Brain pericyte (primary cell): Measurements from ENCODE around the gene BCAS1.
"Not testable (repeated sequence)": the region's sequence is repeated elsewhere in the genome, so short reads cannot be mapped to it uniquely, and the experiment has no call there.

Source experiments
- DNase-seq: peaks from one replicate; pipeline ENCODE4 v3.0.0-alpha.2; 2012; ENCODE audit warnings: low read depth, low spot score

The BCAS1 gene

DNA sequence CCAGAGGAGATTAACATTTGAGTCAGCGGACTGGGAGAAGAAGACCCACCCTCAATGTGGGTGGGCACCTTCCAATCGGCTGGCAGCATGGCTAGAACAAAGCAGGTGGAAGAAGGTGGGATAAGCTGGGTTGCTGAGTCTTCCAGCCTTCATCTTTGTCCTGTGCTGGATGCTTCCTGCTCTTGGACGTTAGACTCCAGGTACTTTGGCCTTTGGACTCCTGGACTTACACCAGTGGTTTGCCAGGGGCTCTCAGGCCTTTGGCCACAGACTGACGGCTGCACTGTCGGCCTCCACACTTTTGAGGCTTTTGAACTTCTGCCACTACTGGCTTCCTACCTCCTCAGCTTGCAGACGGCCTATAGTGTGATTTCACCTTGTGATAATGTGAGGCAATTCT lies 50.8 kb downstream of the BCAS1 start:
- no peak for DNase-seq

DNA sequence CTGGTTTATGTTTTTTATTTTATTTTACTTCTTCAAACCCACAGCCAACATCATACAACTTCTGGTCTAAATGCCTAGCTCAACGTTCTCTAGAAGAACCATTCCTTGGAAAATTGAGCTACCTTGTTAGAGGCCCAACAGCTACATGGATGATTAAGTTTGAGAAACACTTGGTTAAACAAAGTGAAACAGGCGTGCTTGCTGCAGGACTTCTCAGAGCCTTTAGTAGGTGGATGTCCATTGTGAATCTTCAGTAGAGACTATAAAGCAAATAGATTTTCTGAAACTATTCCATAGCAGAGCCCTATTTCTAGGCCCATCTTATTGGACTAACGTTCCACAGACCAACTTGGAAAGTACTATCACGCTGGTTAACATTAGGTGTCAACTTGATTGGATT lies 51.3 kb downstream of the BCAS1 start:
- DNase-seq, result no peak

DNA sequence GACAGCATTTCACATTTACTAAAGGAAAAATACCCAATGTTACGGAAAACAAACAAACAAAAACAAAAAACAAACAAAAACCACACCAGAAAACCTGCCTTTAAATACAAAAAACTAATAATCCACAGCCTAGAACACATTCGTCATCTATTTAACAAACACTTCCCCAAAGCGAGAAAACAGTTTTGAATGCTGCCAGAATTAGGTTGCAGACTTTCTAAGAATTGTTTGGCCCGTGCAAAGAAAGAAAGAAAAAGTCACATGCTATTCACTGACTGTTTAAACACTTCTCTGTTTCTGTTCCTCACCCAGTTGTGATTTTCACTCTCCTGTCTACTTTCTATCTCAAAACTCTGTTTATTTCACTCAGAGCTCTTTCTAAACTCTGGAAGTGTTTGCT lies 52.5 kb downstream of the BCAS1 start:
- no peak for DNase-seq

DNA sequence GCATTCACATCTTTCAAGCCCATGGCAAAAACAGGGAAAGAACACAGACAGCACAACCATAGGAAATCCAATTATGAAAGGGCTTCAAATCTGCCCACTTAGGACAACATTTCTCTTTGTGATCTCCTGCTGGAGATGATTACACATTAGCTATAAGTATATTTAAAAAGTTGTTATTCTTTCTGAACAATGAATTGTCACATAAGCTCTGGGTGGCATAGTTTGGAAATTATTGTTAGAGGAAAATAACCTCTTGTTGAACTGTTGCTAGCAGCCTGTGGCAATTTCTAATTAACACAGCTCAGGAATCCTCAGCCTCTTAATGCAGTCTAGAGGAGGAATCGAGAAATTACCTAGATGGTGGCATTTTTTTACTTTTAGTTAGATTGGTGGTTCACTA lies 54.9 kb downstream of the BCAS1 start:
- DNase-seq, result no peak

DNA sequence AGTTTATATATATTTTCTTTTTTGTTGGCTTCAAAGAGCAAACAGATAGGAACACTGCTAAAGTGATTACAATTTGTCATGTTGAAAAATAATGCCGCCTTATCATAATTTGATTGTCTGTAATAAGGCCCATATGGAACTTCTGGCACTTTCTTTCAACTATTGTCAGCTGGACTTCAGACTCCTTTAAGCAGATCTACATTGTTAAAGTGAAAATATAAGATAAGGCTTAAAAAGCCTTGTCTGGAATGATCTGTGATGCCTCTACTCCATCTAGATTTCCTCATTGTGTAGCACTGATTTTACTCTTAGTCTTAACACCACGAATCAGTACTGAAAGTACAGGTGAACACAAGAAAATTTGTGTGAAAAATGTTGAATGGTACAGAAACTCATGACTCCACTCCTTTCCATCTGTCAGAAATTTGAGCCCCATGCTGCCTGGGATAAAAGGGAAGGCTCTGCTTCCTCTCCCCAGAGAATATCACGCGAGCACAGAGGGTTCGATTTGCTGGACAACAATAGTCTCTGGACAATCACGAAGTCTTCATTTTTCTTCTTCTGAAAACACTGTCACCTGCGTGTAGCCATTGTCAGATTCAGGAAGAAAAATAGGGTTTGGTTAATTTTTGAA lies 56.0 kb downstream of the BCAS1 start:
- no peak for DNase-seq

DNA sequence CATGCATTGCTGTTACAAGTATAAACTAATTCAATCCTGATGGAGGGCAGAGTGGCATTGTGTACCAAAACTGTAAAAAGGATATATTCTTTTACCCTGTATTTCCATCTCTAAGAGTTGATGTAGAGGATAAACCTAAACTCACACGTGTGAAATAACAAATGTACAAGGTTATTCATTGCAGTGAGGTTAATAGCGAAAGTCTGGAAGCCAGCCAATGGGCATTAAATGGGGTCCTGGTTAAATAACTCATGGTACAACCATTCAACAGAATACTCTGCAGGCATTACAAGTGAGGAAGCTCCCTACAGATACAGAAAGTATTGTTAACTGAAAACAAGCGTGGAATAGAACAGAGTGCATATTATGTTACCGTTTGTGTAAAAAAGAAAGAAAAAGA lies 56.9 kb downstream of the BCAS1 start:
- DNase-seq, result no peak

DNA sequence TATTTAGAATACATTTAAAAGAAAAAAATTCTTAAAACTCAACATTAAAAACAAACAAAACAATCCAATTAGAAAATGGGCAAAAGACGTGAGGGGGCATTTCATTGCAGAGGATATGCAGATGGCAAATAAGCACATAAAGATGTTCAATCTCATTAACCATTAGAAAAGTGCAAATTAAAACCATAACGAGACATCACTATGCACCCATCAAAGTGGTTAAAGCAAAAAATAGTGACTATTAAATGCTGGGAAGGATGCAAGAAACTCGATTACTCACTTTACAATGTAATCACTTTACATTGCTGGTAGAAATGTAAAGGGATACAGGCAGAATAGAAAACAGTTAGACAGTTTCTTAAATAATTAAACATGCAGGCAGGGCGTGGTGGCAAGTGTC lies 59.0 kb downstream of the BCAS1 start:
- no peak for DNase-seq

DNA sequence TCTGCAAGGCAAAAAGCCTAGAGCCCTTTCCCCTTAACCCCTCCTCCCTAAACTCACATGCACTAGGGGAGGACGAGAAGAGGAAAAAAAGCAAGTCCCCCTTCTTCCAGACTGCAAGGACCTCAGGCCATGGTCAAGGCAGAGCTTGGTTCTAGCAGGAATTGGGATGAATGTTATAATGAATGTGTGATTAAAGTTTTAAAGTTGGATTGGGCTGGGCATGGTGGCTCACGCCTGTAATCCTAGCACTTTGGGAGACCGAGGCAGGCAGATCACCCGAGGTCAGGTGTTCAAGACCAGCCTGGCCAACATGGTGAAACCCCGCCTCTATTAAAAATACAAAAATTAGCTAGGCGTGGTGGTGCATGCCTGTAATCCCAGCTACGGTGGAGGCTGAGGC lies 64.2 kb downstream of the BCAS1 start:
- not testable (repeated sequence) for DNase-seq

DNA sequence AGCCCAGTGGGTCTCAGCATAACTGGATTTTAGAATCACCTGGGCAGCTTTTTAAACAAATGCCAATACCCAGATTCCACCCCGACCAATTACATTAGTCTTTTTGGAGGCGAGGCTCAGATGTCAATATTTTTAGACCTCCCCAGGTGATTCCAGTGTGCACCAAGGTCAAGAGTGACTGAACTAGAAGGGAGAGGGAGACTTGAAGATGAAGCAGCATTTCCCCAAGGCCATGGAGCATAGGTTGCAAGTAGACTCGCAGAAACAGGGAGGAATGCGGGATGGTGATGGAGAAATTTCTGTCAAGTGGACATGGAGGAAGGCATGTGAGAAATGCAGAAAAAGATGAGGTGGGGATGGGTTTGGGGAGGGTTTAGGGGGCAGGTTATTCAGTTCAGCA lies 64.9 kb downstream of the BCAS1 start:
- DNase-seq, result no peak

DNA sequence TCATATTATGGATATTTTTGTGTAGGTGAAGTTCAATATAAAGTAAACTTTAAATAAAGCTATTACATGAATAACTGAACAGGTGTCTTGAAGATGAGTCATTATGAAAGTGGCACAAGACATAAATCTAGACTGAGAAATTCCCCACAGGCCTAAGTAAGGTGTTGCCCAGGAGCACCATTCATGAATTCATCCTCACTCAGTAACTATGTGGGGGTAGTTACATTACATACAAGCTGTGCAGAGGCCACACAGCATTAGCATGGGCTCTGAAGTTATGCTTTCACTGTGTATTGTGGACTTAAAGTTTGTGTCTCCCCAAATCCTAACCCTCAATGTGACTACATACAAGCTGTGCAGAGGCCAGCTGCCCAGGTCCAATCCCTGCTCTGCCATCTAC lies 65.9 kb downstream of the BCAS1 start:
- no peak for DNase-seq

DNA sequence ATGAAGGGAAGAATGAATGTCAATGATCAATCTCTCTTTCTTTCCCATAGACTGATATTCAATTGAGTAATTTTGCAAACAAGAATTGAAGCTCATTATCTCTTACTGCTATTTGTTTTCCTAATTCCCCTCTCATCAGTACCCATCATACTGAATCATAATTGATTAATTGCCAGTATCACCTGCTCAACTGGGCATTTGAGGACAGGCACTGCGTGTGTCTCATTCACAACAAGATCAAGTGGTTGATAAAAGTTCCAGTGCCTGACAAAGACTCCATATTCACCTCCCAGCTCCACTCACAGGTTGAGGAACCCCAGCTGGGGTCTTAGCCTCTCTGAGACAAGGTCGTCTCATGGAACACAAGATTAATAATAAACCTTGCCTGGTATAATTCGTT lies 67.7 kb downstream of the BCAS1 start:
- DNase-seq, result no peak

DNA sequence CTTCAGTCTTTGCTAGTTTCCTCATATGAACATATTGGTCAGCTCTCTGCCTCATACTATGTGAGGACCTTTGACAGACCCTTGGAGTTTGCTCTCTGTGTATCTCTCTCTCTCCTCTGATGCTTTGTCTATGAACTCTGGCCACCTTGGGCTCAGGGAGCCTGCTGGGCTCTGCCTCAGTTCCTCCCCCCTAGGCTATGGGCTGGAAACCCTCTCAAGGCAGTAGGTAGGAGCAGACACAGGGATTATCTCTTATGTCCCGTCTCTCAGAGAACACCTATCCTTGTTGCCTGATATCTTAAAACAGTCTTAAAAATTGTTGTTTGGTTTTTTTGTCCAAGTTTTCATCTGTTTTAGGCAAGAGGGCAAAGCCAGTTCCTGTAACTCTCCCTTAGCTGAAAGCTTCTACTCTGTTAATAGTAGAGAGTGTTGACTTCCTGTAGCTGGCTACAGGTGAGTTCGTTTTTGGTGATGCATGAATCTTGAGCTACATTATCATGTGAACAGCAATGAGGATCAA lies 68.3 kb downstream of the BCAS1 start:
- no peak for DNase-seq

DNA sequence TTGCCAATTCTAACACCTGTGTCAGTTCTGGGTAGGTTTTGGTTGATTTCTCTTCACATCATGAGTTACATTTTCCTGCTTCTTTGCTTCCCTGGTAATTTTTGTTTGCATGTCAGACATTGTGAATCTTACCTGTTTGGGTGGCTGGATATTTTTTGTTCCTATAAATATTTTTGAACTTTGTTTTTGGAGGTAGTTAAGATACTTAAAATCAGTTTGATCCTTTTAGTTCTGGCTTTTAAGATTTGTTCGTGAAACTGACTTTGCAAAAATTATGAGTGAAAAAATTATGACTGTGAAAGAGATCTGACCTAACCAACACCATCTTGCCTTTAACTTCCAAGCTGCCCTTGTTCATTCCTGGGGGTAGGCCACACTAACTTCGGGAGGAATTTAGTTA lies 69.5 kb downstream of the BCAS1 start:
- no peak for DNase-seq

DNA sequence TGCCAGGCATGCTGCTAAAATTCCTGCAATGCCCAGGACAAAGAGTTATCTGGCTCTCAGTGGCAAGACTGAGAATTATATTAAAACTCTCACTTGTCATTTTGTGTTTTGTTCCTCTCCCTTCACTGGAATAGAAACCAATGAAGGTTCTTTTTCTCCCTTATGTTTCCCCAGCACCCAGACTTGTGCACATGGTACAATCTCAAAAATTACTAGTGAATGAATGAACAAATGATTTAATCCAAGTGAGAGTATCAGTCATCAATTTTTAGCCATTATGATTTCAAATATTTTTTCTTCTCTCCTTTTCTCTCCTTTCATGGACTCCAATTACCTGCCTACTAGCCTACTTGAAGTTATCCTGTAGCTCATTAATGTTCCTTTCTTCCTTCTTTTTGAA lies 70.1 kb downstream of the BCAS1 start:
- no peak for DNase-seq

DNA sequence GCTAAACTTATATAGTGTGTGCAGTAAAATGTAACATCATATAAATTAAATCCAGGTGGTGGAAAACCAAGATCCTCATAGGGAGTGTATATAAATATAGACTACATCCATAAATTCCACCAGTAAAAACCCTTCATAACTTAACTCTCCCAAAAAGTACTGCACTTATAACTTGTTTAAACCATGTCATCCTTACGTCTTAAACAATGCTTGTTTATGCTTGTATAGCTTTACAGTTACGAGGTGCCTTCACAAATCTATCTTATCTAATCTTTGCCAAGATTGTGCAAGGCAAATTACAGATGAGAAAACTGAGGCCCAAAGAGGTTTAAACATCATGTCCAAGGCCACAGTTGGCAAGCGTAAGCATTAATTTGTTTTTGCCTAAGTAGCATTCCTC lies 71.3 kb downstream of the BCAS1 start:
- DNase-seq, result no peak

DNA sequence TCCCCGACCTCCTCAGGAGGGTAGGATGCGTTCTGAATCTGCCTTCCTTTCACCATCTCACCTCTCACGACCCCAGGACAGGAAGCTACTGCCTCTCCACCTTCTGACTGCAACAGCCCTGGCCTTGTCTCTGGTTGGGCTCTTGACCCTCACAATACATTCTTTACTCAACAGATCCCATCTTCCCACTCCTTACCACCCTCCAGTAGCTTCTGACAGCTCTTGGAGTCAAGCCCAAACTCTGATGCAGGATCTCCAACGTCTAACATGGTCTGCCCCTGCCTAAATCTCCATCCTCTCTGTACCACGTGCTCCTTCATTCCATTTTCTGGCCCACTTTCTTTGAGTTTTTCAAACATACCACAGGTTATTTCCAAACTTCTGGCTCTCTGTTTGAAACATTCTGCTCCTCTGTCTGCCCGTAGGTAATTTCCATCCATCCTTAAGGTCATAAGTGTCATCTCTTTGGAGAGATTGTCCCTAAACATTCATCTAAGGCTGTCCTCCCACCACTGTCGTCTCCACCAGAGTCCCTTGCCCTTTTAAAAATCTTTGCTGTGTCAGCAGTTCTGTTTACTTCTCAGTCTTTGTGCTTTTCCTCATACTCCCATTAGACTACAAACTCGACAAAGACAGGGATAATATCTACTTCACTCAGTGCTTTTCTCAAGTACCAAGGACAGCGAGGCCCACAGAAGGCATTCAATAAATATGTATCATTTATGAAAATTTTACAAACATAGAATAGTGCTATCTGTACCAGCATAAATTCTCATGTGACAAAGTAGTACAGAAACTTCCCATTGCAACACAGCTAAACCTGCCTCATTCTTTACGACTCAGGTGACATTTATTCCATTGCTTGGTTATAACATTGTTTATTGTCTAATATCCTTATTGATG lies 73.6 kb downstream of the BCAS1 start:
- DNase-seq, result no peak

DNA sequence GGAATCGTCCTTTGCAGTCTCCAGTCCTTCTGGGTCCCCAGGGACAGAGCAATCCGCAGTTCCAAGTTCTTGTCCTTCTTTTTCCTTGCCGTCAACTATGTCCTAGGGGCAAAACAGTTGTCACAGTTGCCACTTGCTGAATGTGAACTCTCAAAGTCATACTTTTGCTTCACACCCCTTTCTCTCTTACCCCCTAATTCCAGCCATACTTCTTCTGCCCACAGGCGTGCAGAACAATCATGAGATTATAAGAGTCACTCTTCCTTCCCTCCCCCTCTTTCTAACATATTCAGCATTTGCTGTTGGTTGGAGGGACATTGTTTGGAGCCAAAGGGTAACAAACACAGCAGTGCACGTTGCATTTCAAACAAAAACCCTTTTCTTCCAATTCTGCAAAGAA lies 74.4 kb downstream of the BCAS1 start:
- DNase-seq, result no peak

DNA sequence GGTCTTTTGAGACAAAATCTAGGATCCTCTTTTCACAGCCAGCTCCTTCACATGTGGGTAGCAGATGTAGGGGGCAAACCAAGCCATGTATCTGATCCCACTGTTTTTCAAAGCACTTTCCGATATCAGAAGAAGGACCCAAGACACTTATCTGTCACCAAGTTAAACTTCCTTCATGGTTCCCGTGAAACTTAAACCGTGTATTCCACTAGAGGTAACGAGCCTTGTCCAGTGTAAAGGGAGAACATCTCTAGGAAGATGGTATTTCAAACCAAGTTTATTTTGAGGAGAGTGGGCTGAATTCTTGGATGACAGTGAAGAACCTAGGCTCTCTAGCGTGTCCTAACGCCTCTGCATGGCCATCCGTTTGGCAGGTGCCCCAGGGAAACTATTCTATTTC lies 76.3 kb downstream of the BCAS1 start:
- no peak for DNase-seq

DNA sequence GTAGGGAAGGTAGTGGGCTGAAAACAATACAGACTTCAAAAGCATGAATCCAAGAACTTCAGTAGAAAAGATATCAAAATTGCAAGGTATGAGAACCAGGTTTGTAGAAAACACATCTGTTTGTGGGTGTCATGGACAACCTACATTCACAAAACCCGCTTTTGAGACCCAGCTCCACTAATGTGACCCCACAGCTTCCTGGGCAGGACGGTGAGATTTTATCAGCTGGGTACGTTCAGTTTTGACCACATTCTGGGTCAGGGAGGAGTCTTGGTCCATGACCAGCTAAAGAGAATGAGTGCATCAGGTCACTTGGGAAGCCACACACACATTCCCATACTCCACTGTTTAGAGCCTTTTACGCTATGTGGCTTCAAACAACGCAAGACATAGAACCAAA lies 77.1 kb downstream of the BCAS1 start:
- DNase-seq, result no peak

DNA sequence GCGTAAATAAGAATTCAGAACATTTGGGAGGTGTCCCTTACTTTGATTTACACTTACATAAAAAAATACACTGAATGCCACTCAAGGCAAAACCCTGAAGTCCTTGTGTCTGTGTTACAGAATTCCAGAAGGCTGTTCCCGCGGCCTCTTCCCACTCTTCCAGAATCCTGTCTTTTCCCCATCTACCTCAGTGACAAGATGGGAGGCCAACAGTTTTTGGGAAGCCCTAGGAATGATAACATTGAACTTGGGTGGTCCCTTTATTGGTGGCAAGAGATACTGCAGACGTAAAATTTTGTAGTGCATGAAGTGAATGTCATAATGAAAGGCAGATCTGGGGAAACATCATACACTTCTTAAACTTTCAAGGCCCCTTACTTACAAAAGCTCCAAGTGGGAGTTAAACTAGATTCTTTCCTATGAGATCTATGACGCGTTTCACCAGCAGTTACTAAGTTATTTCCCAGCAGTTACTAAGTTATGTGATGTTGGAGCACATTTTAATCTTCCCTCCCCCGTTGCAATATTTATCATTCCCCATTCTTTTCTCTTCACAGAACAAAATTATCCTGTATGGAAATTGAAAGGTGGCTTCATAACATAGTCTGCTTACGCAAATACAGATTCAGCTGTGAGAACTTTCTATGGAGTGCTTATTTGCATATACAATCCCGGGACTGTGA lies 79.5 kb downstream of the BCAS1 start:
- DNase-seq, result no peak

DNA sequence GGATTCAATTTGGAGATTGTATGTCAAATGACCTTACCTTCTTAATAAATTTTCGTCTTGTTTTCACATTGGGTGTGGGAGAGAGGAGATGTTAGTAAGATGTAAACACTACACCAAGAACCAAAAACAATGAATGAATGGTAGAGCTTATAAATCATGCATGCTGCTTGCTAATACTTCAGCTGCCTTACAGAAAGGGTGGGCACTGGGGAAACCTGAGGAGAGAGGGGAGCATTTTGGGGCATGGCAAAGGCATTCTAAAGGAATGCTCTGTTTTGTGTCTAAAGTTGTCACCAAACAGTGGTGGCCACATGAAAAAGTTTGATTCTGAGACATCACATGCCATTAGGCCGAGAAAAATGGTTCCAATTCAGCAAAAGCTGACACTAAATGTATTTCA lies 80.4 kb downstream of the BCAS1 start:
- no peak for DNase-seq

DNA sequence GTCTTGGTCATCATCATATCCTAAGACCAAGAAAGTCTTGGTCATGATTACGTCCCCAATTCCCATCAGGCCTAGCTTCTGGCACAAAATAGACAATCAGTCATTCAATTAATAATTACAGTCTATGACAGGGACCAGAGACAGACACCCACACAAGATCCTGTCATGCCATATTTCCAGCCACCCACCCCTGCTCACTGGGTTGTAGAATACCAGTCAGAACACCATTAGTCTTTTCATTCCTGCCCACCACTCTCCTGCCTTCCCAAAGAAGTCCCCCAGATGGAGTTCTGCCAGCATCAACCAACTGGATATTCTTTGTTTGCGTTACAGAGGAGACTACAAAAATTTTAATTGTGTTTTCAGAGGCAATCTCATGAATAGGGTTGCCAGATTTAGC lies 81.0 kb downstream of the BCAS1 start:
- no peak for DNase-seq
